ENCODE results near the gene LTBR. TPM values are rescaled to one million over a fixed set of nuclear protein-coding genes. Genes with fewer than 3 reads are reported as not detected.

LTBR gene
- total and polyA plus RNA-seq, 2 donors (not counting 3 experiments of a cell fraction or from before 2014, with no cell fraction given): 70.7 to 102 TPM

DNA sequence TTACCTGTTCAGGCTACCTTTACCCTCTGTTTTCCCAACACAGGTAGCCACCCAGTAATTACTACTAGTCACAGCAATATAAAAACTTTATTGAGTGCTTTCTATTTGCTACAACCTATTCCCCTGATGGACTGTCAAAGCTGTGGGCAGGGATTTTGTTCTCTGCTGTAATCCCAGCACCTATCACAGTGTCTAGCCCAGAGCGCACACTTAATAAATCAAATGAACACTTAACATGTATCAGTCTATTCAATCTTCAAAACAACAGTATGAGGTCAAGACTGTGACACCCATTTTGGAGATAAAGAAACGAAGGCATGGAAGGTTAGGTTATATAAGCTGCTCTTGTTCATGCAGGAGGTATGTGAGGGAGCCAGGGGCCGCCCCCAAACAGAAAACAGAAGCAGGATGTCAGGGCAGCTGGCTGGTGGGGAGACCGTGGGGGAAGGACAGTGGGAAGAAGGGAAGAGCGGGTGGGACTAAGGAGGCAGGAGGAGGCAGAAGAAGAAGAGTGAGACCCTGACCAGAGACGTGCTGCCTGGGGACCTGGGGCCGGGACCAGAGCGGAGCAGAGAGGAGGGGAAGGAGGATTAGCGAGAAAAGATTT lies 43.8 kb upstream of the LTBR start:
- intact Hi-C loops (cut with micrococcal nuclease) (no loop called here), dilution Hi-C loops (cut with MboI; ENCODE audit: extremely low pct_ligation_motif_present, low sequenced_read_pairs) (no loop called here)
- H2AFZ ChIP-seq (ENCODE audit: low read depth, low read length): no peak overlapping the region
- H3K9me1 ChIP-seq (replicated peaks; ENCODE audit: control insufficient read depth, extremely low read depth, insufficient read depth, low read length): no peaks in the 10 kb centered on the region
- peak overlapping the region; percentile 80 for H3K9ac ChIP-seq (replicated peaks; ENCODE audit: extremely low read depth, insufficient read depth, low read length)
- CTCF ChIA-PET: interaction anchor here (0.5 to 4.5 kb wide), 11 partner anchors 9 to 669 kb away, joined by 3 to 26 read pairs (median 5); partner anchors contain the start of gene LTBR
- TF ChIP-seq, protein P1, sequence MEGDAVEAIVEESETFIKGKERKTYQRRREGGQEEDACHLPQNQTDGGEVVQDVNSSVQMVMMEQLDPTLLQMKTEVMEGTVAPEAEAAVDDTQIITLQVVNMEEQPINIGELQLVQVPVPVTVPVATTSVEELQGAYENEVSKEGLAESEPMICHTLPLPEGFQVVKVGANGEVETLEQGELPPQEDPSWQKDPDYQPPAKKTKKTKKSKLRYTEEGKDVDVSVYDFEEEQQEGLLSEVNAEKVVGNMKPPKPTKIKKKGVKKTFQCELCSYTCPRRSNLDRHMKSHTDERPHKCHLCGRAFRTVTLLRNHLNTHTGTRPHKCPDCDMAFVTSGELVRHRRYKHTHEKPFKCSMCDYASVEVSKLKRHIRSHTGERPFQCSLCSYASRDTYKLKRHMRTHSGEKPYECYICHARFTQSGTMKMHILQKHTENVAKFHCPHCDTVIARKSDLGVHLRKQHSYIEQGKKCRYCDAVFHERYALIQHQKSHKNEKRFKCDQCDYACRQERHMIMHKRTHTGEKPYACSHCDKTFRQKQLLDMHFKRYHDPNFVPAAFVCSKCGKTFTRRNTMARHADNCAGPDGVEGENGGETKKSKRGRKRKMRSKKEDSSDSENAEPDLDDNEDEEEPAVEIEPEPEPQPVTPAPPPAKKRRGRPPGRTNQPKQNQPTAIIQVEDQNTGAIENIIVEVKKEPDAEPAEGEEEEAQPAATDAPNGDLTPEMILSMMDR (IDR thresholded peaks at IDR 0.05; ENCODE audit: extremely low read depth in 1 of 2, insufficient read depth in 1 of 2, low read depth in 1 of 2, low read length in 2 of 2): no peak
- peak; percentile 38 for TF ChIP-seq POLR2AphosphoS5 (IDR thresholded peaks at IDR 0.05; ENCODE audit: insufficient read depth, low read depth, low read length)
- no peak for TF ChIP-seq JUN (IDR thresholded peaks at IDR 0.05; ENCODE audit: borderline replicate concordance, insufficient read depth, insufficient read length, low read depth)
- peak; percentile 75 for TF ChIP-seq GATA2 (IDR thresholded peaks at IDR 0.05; ENCODE audit: insufficient read depth, insufficient read length, low read depth, low read length)
- peak; percentile 12 for TF ChIP-seq POLR2A (IDR thresholded peaks at IDR 0.05; ENCODE audit: low read depth, low read length)
- TF ChIP-seq EZH2 (IDR thresholded peaks at IDR 0.05; ENCODE audit: borderline replicate concordance, low read depth, low read length, severe bottlenecking): no peak
- no peaks in the 10 kb centered on the region for H3K36me3 ChIP-seq (ENCODE audit: control insufficient read depth in 2 of 2, extremely low read depth in 1 of 2, insufficient read depth in 2 of 2, low read length in 2 of 2)
- peaks cover 53% of the 10 kb centered on the region for H3K4me1 ChIP-seq (ENCODE audit: control insufficient read depth, extremely low read depth, insufficient read depth, low read length)
- BruUV-seq (replicated peaks): no TSS peak
- peak; percentile 70 for FAIRE-seq
- H3K4me3 ChIP-seq (replicated peaks in 1 of 3; ENCODE audit: insufficient read depth in 1 of 3, low read depth in 1 of 3, low read length in 3 of 3): peak overlapping the region; percentile 89 to 98 (median 89)
- H3K9me3 ChIP-seq (replicated peaks; ENCODE audit: control insufficient read depth, insufficient read depth, low read length): no peaks in the 10 kb centered on the region
- no peaks in the 10 kb centered on the region for H4K20me1 ChIP-seq (replicated peaks; ENCODE audit: control insufficient read depth, extremely low read depth, insufficient read depth, low read length)
- peaks cover 58% of the 10 kb centered on the region for H3K79me2 ChIP-seq (ENCODE audit: control insufficient read depth, insufficient read depth, low read length)
- H3K4me2 ChIP-seq (ENCODE audit: insufficient read depth, low read length): peak overlapping the region; percentile 91
- no peaks in the 10 kb centered on the region for H3K27me3 ChIP-seq (ENCODE audit: control insufficient read depth in 2 of 2, insufficient read depth in 2 of 2, low read length in 2 of 2)
- peak; percentile 73 for DNase-seq (ENCODE audit: low read depth, low spot score)
- POLR2A ChIA-PET: interaction anchor here (0.9 to 1.5 kb wide), 2 partner anchors 17 to 26 kb away, joined by 6 to 13 read pairs; no protein-coding TSS in a partner anchor
- peak overlapping the region; percentile 69 for H3K27ac ChIP-seq (ENCODE audit: insufficient read depth, low read depth, low read length)

All from endothelial cell of umbilical vein (primary cell).